ENCODE measurements around the gene ULK1. TPM values are rescaled to one million over a fixed set of nuclear protein-coding genes. Genes with fewer than 3 reads are reported as not detected.

ULK1 gene
- 3.2 and 11.3 TPM in 2 replicates for total RNA-seq

- DNase-seq (ENCODE audit: low read depth) (peak; percentile 60), FAIRE-seq (no peak)
- Histone ChIP-seq H3K4me3 (ENCODE audit: low read depth, low read length) (peak within 1 kb of the TSS; percentile 61), H3K36me3 (ENCODE audit: control insufficient read depth, insufficient read depth, low read length) (peaks cover 5% of the 10 kb centered on the region), H3K27me3 (ENCODE audit: control insufficient read depth, insufficient read depth, low read length) (no peaks in the 10 kb centered on the region)
- no peak for TF ChIP-seq CTCF (IDR thresholded peaks at IDR 0.05; ENCODE audit: insufficient read depth, low read length, severe bottlenecking)
These were observed at the start of gene ULK1 for GRCh38 chr12:131894313-131894860. TSS of gene ULK1 (plus strand) at chr12:131894622. CDS start at chr12:131895002, 380 bp downstream.

- TF ChIP-seq CTCF (IDR thresholded peaks at IDR 0.05; ENCODE audit: insufficient read depth, low read length, severe bottlenecking) = no peak
- no peak for FAIRE-seq
These were observed 49.8 kb upstream of the ULK1 start for GRCh38 chr12:131844656-131845055.

GRCh38 chr12:131845121-131845520 lies 49.3 kb upstream of the ULK1 start:
- Histone ChIP-seq H3K36me3 (ENCODE audit: control insufficient read depth, insufficient read depth, low read length) (peaks cover 5% of the 10 kb centered on the region), H3K27me3 (ENCODE audit: control insufficient read depth, insufficient read depth, low read length) (no peaks in the 10 kb centered on the region), H3K4me3 (ENCODE audit: low read depth, low read length) (no peak overlapping the region)
- DNase-seq (ENCODE audit: low read depth) (no peak), FAIRE-seq (no peak)
- no peak for TF ChIP-seq CTCF (IDR thresholded peaks at IDR 0.05; ENCODE audit: insufficient read depth, low read length, severe bottlenecking)

More at GRCh38 chr12:131844656-131845055, 49.8 kb upstream of the ULK1 start:
- H3K4me3 ChIP-seq (ENCODE audit: low read depth, low read length) = no peak overlapping the region
- no peak for DNase-seq (ENCODE audit: low read depth)
- no peaks in the 10 kb centered on the region for H3K27me3 ChIP-seq (ENCODE audit: control insufficient read depth, insufficient read depth, low read length)
- peaks cover 5% of the 10 kb centered on the region for H3K36me3 ChIP-seq (ENCODE audit: control insufficient read depth, insufficient read depth, low read length)

GRCh38 chr12:131847456-131847855 lies 47.0 kb upstream of the ULK1 start:
- no peak for TF ChIP-seq CTCF (IDR thresholded peaks at IDR 0.05; ENCODE audit: insufficient read depth, low read length, severe bottlenecking)
- H3K4me3 ChIP-seq (ENCODE audit: low read depth, low read length) = no peak overlapping the region
- no peaks in the 10 kb centered on the region for H3K27me3 ChIP-seq (ENCODE audit: control insufficient read depth, insufficient read depth, low read length)
- no peak for DNase-seq (ENCODE audit: low read depth)
- FAIRE-seq = no peak
- H3K36me3 ChIP-seq (ENCODE audit: control insufficient read depth, insufficient read depth, low read length) = peaks cover 1% of the 10 kb centered on the region

GRCh38 chr12:131848753-131849152 lies 45.7 kb upstream of the ULK1 start:
- FAIRE-seq (no peak), DNase-seq (ENCODE audit: low read depth) (no peak)
- Histone ChIP-seq H3K36me3 (ENCODE audit: control insufficient read depth, insufficient read depth, low read length) (peaks cover 1% of the 10 kb centered on the region), H3K27me3 (ENCODE audit: control insufficient read depth, insufficient read depth, low read length) (no peaks in the 10 kb centered on the region), H3K4me3 (ENCODE audit: low read depth, low read length) (no peak overlapping the region)
- TF ChIP-seq CTCF (IDR thresholded peaks at IDR 0.05; ENCODE audit: insufficient read depth, low read length, severe bottlenecking) = no peak
